MM.1S (cell line): ENCODE results near the gene SEMA4D.

Experiments
- DNase-seq: peaks from one replicate; pipeline ENCODE4 v3.0.0-alpha.2; 2015
- H2AFZ ChIP-seq: fragments of 300-600 bp; sonication (generic); 2 replicates; pipeline ENCODE4 v1.6.0; 2016; ENCODE audit warnings: antibody characterized with exemption, low read length
- H3F3A ChIP-seq: fragments of 300-600 bp; sonication (generic); 2 replicates; pipeline ENCODE4 v1.6.1; 2016; ENCODE audit warnings: mild to moderate bottlenecking, antibody characterized with exemption, low read length, moderate library complexity, mixed read lengths; ENCODE audit not compliant: insufficient read depth
- H3K27ac ChIP-seq: fragments of 300-600 bp; sonication (generic); 2 replicates; pipeline ENCODE4 v1.5.1; 2016; ENCODE audit warnings: mild to moderate bottlenecking, low read length
- H3K27me3 ChIP-seq: fragments of 300-600 bp; sonication (generic); replicated peaks from 2 replicates; pipeline ENCODE4 v1.6.0; 2016; ENCODE audit warnings: low read length; ENCODE audit not compliant: insufficient read depth
- H3K36me3 ChIP-seq: fragments of 300-600 bp; sonication (generic); replicated peaks from 2 replicates; pipeline ENCODE4 v1.6.1; 2016; ENCODE audit warnings: mild to moderate bottlenecking, low read length, mixed read lengths; ENCODE audit not compliant: insufficient read depth
- H3K4me1 ChIP-seq: fragments of 300-600 bp; sonication (generic); 2 replicates; pipeline ENCODE4 v1.6.1; 2016; ENCODE audit warnings: low read length, mixed read lengths
- H3K4me2 ChIP-seq: fragments of 300-600 bp; sonication (generic); 2 replicates; pipeline ENCODE4 v1.6.0; 2016; ENCODE audit warnings: low read depth, low read length
- H3K4me3 ChIP-seq: fragments of 300-600 bp; sonication (generic); 2 replicates; pipeline ENCODE4 v1.5.1; 2016; ENCODE audit warnings: low read length, mixed read lengths
- H3K79me2 ChIP-seq: fragments of 300-600 bp; sonication (generic); 2 replicates; pipeline ENCODE4 v1.6.1; 2016; ENCODE audit warnings: mixed run types, low read length, mixed read lengths
- H3K9ac ChIP-seq: fragments of 300-600 bp; sonication (generic); 2 replicates; pipeline ENCODE4 v1.6.1; 2016; ENCODE audit warnings: low read length, mixed read lengths
- H3K9me2 ChIP-seq: fragments of 300-600 bp; sonication (generic); replicated peaks from 2 replicates; pipeline ENCODE4 v1.6.1; 2016; ENCODE audit warnings: mild to moderate bottlenecking, low read length, mixed read lengths; ENCODE audit not compliant: insufficient read depth
- H3K9me3 ChIP-seq: fragments of 300-600 bp; sonication (generic); replicated peaks from 2 replicates; pipeline ENCODE4 v1.6.1; 2016; ENCODE audit warnings: mild to moderate bottlenecking, low read length, mixed read lengths; ENCODE audit not compliant: insufficient read depth
- H4K20me1 ChIP-seq: fragments of 300-600 bp; sonication (generic); 2 replicates; pipeline ENCODE4 v1.6.1; 2016; ENCODE audit warnings: mild to moderate bottlenecking, low read length, moderate library complexity, mixed read lengths; ENCODE audit not compliant: insufficient read depth
- CTCF ChIP-seq: fragments of 300-600 bp; sonication (generic); IDR thresholded peaks from 2 replicates; pipeline ENCODE4 v1.5.1; 2016; ENCODE audit warnings: antibody characterized with exemption, low read length, mixed read lengths
- EZH2 ChIP-seq: fragments of 300-600 bp; sonication (generic); optimal IDR thresholded peaks from 2 replicates; pipeline ENCODE3; 2017; ENCODE audit warnings: low read depth, mild to moderate bottlenecking, antibody characterized with exemption, low read length, mixed read lengths
- EZH2phosphoT487 ChIP-seq: fragments of 300-600 bp; sonication (generic); IDR thresholded peaks from 2 replicates; pipeline ENCODE4 v1.6.1; 2018; ENCODE audit warnings: antibody characterized with exemption, low read length

Gene SEMA4D

GRCh38 chr9:89364666-89365531 is 133.0 kb downstream of the SEMA4D start:
- Histone ChIP-seq H3K4me2 (no peak overlapping the region), H3K36me3 (no peaks in the 10 kb centered on the region), H3K9ac (no peak overlapping the region), H3K27me3 (no peaks in the 10 kb centered on the region), H4K20me1 (no peaks in the 10 kb centered on the region), H3K4me1 (no peaks in the 10 kb centered on the region), H2AFZ (no peak overlapping the region), H3K9me2 (no peaks in the 10 kb centered on the region), H3K27ac (no peak overlapping the region), H3F3A (peaks cover 3% of the 10 kb centered on the region; the same call in 1 of the 2 replicates), H3K9me3 (no peaks in the 10 kb centered on the region), H3K79me2 (no peaks in the 10 kb centered on the region), H3K4me3 (no peak overlapping the region)
- TF ChIP-seq CTCF = no peak
- no peak for TF ChIP-seq EZH2phosphoT487
- no peak for TF ChIP-seq EZH2
- no peak for DNase-seq

GRCh38 chr9:89363921-89364665 is 133.8 kb downstream of the SEMA4D start:
- TF ChIP-seq CTCF (no peak), EZH2phosphoT487 (no peak), EZH2 (no peak)
- Histone ChIP-seq H3K9ac (no peak overlapping the region), H3K4me3 (no peak overlapping the region), H4K20me1 (no peaks in the 10 kb centered on the region), H2AFZ (no peak overlapping the region), H3K4me2 (no peak overlapping the region), H3K9me3 (no peaks in the 10 kb centered on the region), H3K27ac (no peak overlapping the region), H3K79me2 (no peaks in the 10 kb centered on the region), H3K9me2 (no peaks in the 10 kb centered on the region), H3K36me3 (no peaks in the 10 kb centered on the region), H3K27me3 (no peaks in the 10 kb centered on the region), H3K4me1 (no peaks in the 10 kb centered on the region), H3F3A (peaks cover 3% of the 10 kb centered on the region; the same call in 1 of the 2 replicates)
- no peak for DNase-seq

- TF ChIP-seq EZH2phosphoT487 = no peak
- no peak for TF ChIP-seq CTCF
- TF ChIP-seq EZH2 = no peak
- peaks cover 6% of the 10 kb centered on the region; the same call in 1 of the 2 replicates for H3K36me3 ChIP-seq
- no peaks in the 10 kb centered on the region for H3K4me1 ChIP-seq
These were observed 134.6 kb downstream of the SEMA4D start for GRCh38 chr9:89363311-89363670.

More at GRCh38 chr9:89363311-89363670, 134.6 kb downstream of the SEMA4D start:
- Histone ChIP-seq H3K27me3 (no peaks in the 10 kb centered on the region), H3K9me2 (no peaks in the 10 kb centered on the region), H3K4me2 (no peak overlapping the region), H3F3A (peaks cover 3% of the 10 kb centered on the region; the same call in 1 of the 2 replicates), H3K27ac (no peak overlapping the region), H2AFZ (no peak overlapping the region), H3K9me3 (no peaks in the 10 kb centered on the region), H4K20me1 (no peaks in the 10 kb centered on the region), H3K4me3 (no peak overlapping the region), H3K79me2 (no peaks in the 10 kb centered on the region), H3K9ac (no peak overlapping the region)
- DNase-seq = no peak
